ENCODE results near the gene GRIN2A. TPM values are rescaled to one million over a fixed set of nuclear protein-coding genes. Genes with fewer than 3 reads are reported as not detected.

The GRIN2A gene
- total and polyA plus RNA-seq, 2 of the 8 experiments (the other 6 are each of a cell fraction or from before 2014, with no cell fraction given) = 0.18 to 1.8 TPM

- no peak overlapping the region for H3K56ac ChIP-seq (replicated peaks; ENCODE audit: insufficient read length, low read depth, low read length)
- DNase-seq (ENCODE audit: low read depth in 1 of 2, low spot score in 2 of 2) (no peak), FAIRE-seq (no peak)
- H4K91ac ChIP-seq (replicated peaks; ENCODE audit: insufficient read length, low read length) = no peak overlapping the region
- H3K23me2 ChIP-seq (ENCODE audit: low read depth, low read length) = no peaks in the 10 kb centered on the region; the same call in 1 of the 2 replicates
- no peak overlapping the region for H2AK5ac ChIP-seq (ENCODE audit: low read depth, low read length)
- WGBS, 2 experiments (ENCODE audit: extremely low coverage in 1 of 2, insufficient coverage in 1 of 2, insufficient read length in 1 of 2, insufficient replicate concordance in 2 of 2, low coverage in 1 of 2, low lambda C conversion rate in 2 of 2, missing lambda C conversion rate in 1 of 2) = 81% methylated on average over 8 of the region's 8 CpGs; no CpG with 5 or more reads in 1 of the 2 experiments
- H2BK120ac ChIP-seq (replicated peaks; ENCODE audit: low read depth, low read length) = no peak overlapping the region
- H4K8ac ChIP-seq (ENCODE audit: extremely low read depth, insufficient read depth, low read length) = no peak overlapping the region
- no peak overlapping the region; a peak in 1 of 4 replicates for H3K4me2 ChIP-seq (ENCODE audit: insufficient read depth in 1 of 2, low read depth in 2 of 2, low read length in 2 of 2)
- no peak overlapping the region for H3K4me3 ChIP-seq (ENCODE audit: extremely low read depth in 1 of 4, insufficient read depth in 2 of 4, low read depth in 3 of 4, low read length in 4 of 4)
- no peak overlapping the region for H2BK5ac ChIP-seq (ENCODE audit: low read depth, low read length)
- no peaks in the 10 kb centered on the region for H3K36me3 ChIP-seq (ENCODE audit: control insufficient read depth in 2 of 4, insufficient read depth in 4 of 4, low read length in 3 of 4)
- no peak overlapping the region for H3K9ac ChIP-seq (replicated peaks in 1 of 4; ENCODE audit: extremely low read depth in 1 of 4, low read depth in 3 of 4, low read length in 3 of 4)
- no peak overlapping the region for H2BK12ac ChIP-seq (ENCODE audit: low read depth, low read length)
- H4K5ac ChIP-seq (ENCODE audit: insufficient read length, low read depth, low read length) = no peak overlapping the region
- no peak overlapping the region for H3K14ac ChIP-seq (ENCODE audit: insufficient read length)
- H3K79me1 ChIP-seq (ENCODE audit: low read depth, low read length) = no peaks in the 10 kb centered on the region
- no peaks in the 10 kb centered on the region for H4K20me1 ChIP-seq (replicated peaks in 1 of 2; ENCODE audit: control insufficient read depth in 1 of 2, insufficient read depth in 2 of 2, low read length in 2 of 2)
- no peak overlapping the region for H3K27ac ChIP-seq (ENCODE audit: low read depth, low read length)
- ChIA-PET POLR2A (ENCODE audit: partially characterized antibody) (no interaction called here), CTCF (ENCODE audit: partially characterized antibody) (no interaction called here)
- peak overlapping the region; percentile 71 for H3K4ac ChIP-seq (replicated peaks; ENCODE audit: insufficient read length, low read depth, low read length)
- H3K27me3 ChIP-seq (replicated peaks in 1 of 4; ENCODE audit: control insufficient read depth in 3 of 4, extremely low read depth in 1 of 4, insufficient read depth in 3 of 4, low read length in 3 of 4) = no peaks in the 10 kb centered on the region
- H3K4me1 ChIP-seq (replicated peaks in 1 of 4; ENCODE audit: control insufficient read depth in 3 of 4, insufficient read depth in 4 of 4, low read length in 3 of 4) = no peaks in the 10 kb centered on the region
- H2BK20ac ChIP-seq (ENCODE audit: low read length) = no peak overlapping the region
- TF ChIP-seq E2F6 (IDR thresholded peaks at IDR 0.05) (no peak), CEBPB (IDR thresholded peaks at IDR 0.05; ENCODE audit: low read depth, low read length) (peak; percentile 95)
- H3K9me3 ChIP-seq (ENCODE audit: insufficient read depth in 2 of 2, low read depth in 1 of 2, low read length in 1 of 2) = no peaks in the 10 kb centered on the region
- H3K79me2 ChIP-seq (ENCODE audit: control insufficient read depth in 1 of 2, insufficient read depth in 2 of 2, low read length in 2 of 2) = no peaks in the 10 kb centered on the region
- no peak overlapping the region for H2BK15ac ChIP-seq (ENCODE audit: low read length)
- H3K23ac ChIP-seq (ENCODE audit: insufficient read length) = no peak overlapping the region
- no peak overlapping the region for H3K18ac ChIP-seq (ENCODE audit: extremely low read depth, low read length)
- no peak overlapping the region for H2AFZ ChIP-seq (ENCODE audit: low read length)
Measured at GRCh38 chr16:9934723-9935508, 247.3 kb downstream of the GRIN2A start.
